ENCODE data around the gene SDHA.

DNA sequence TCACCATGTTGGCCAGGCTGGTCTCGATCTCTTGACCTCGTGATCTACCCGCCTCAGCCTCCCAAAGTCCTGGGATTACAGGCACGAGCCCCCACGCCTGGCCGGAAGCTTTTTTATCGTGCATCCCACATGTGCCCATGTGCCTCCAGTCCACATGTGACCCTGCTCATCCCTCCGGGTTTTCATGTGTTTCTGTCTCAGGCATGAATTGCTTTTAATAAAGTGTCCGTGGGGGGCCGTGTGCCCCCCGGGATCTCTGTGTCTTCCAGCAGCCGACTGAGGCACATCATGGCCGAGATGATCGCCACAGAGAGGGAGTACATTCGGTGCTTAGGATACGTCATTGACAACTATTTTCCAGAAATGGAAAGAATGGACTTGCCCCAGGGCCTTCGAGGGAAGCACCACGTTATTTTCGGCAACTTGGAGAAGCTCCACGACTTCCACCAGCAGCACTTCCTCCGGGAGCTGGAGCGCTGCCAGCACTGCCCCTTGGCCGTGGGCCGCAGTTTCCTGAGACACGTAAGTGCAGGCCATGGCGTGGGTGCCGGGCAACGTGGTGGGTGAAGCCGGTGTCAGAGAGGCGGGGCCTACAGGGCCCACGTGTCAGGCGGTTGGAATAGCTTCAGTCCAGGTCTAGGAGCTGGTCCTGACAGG, 48.9 kb upstream of the SDHA start:
- TF ChIP-seq CTCF (IDR thresholded peaks at IDR 0.05) (no peak), POLR2AphosphoS5 (IDR thresholded peaks at IDR 0.05) (no peak)
